Kidney (tissue), 14 donors: ENCODE measurements around the gene CCDC192. TPM values are rescaled to one million over a fixed set of nuclear protein-coding genes. Genes with fewer than 3 reads are reported as not detected.

Experiments
- DNase-seq, 5 donors: peaks; one replicate each; pipeline ENCODE4 v3.0.0-alpha.2; 2013 to 2020
- FAIRE-seq: peaks from 2 replicates; lab custom pipeline; 2012; peaks lifted over from hg19 to GRCh38; lab: Jason Lieb, UNC
- H3K27ac ChIP-seq, 2 donors: one replicate each; pipeline ENCODE4 v1.7.0; 2013; ENCODE audit warnings: low read depth in 2 of 2, low read length in 2 of 2, inconsistent platforms in 1 of 2
- H3K27me3 ChIP-seq: one replicate; pipeline ENCODE4 v1.7.1; 2013; ENCODE audit warnings: low read length, inconsistent platforms; ENCODE audit not compliant: control insufficient read depth, insufficient read depth
- H3K36me3 ChIP-seq, 3 donors: one replicate each; pipeline versions ENCODE4 v1.7.0 to v1.7.1; 2013; ENCODE audit warnings: low read length in 3 of 3, control low read depth in 1 of 3, inconsistent platforms in 1 of 3; ENCODE audit not compliant: insufficient read depth in 3 of 3, control insufficient read depth in 2 of 3
- H3K4me1 ChIP-seq, 3 donors: one replicate each; pipeline versions ENCODE4 v1.7.0 to v1.7.1; 2013; ENCODE audit warnings: low read length in 3 of 3, inconsistent platforms in 1 of 3, low read depth in 1 of 3; ENCODE audit not compliant: control insufficient read depth in 2 of 3, insufficient read depth in 2 of 3
- H3K4me3 ChIP-seq, 3 donors: one replicate each; pipeline versions ENCODE4 v1.7.0 to v1.8.1; 2013; ENCODE audit warnings: low read length in 3 of 3, control low read depth in 1 of 3, inconsistent platforms in 1 of 3
- H3K9ac ChIP-seq, 3 donors: one replicate each; pipeline versions ENCODE4 v1.7.0 to v1.7.1; 2013; ENCODE audit warnings: low read length in 3 of 3, control low read depth in 1 of 3, inconsistent platforms in 1 of 3
- H3K9me3 ChIP-seq, 3 donors: one replicate each; pipeline versions ENCODE4 v1.7.0 to v1.7.1; 2013; ENCODE audit warnings: low read length in 3 of 3, control low read depth in 1 of 3, inconsistent platforms in 1 of 3; ENCODE audit not compliant: control insufficient read depth in 2 of 3, insufficient read depth in 1 of 3
- intact Hi-C: fragments of 100-400 bp; cut with DNase I; formaldehyde crosslinking; loops from one replicate; pipeline ENCODE4 v1.11.1; 2022
- polyA plus RNA-seq: library from polyadenylated mRNA; stranded (reverse); fragments of 350-450 nt; fragmentation: Illumina TruSeq; extraction: RNeasy Lipid Tissue Mini Kit (QIAGEN cat#74804); gene quantifications from one replicate; pipeline ENCODE4 v1.2.3, GENCODE V29; 2014; ENCODE audit warnings: low read depth, low replicate concordance; ENCODE audit not compliant: insufficient read depth
- total RNA-seq: library from RNA; stranded (reverse); fragmentation: NEBNext Ultra II Directional; extraction: Animal tissue kit (Norgen Biotek cat#: 25700); gene quantifications from one replicate; pipeline ENCODE4 v1.2.1, GENCODE V29; 2021
- TF ChIP-seq, protein P1 (sequence below): IDR thresholded peaks from 3 replicates; pipeline ENCODE4 v1.5.1; 2012; ENCODE audit warnings: mild to moderate bottlenecking, moderate library complexity, borderline replicate concordance; ENCODE audit not compliant: insufficient read depth; ENCODE audit errors: extremely low read depth
- donor health status: control.
- donor health status: control.
- donor health status: control.
- donor health status: control.
- donor health status: control.
- donor health status: DM: yes; HTN: yes; CAD: no.
- donor health status: Normal renal cell carcinoma (clear cell type).

CCDC192 gene
- total and polyA plus RNA-seq, 2 donors from 2014 or later, result not detected

DNA sequence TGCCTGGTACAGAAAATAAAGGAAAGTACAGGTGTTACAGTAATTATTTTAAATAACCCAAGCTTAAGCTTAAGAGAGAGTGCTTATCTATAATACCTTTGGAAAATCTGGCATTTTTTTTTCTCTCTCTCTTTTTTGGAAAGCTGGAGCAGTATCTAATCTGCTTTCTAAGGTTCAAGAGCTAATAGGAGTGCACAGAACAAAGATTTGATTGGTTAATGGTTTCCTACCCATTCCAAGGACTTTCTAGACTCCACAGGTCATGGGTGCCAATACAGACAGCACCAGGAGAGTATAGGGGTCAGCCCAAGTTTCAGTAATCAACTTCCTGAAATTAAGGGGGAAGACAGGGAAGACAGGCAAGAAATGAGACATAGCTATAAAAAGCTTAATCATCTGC is 276.3 kb downstream of the CCDC192 start:
- TF ChIP-seq, protein P1, sequence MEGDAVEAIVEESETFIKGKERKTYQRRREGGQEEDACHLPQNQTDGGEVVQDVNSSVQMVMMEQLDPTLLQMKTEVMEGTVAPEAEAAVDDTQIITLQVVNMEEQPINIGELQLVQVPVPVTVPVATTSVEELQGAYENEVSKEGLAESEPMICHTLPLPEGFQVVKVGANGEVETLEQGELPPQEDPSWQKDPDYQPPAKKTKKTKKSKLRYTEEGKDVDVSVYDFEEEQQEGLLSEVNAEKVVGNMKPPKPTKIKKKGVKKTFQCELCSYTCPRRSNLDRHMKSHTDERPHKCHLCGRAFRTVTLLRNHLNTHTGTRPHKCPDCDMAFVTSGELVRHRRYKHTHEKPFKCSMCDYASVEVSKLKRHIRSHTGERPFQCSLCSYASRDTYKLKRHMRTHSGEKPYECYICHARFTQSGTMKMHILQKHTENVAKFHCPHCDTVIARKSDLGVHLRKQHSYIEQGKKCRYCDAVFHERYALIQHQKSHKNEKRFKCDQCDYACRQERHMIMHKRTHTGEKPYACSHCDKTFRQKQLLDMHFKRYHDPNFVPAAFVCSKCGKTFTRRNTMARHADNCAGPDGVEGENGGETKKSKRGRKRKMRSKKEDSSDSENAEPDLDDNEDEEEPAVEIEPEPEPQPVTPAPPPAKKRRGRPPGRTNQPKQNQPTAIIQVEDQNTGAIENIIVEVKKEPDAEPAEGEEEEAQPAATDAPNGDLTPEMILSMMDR, result no peak
- Histone ChIP-seq H3K4me3 (no peak overlapping the region), H3K9ac (no peak overlapping the region), H3K27me3 (no peaks in the 10 kb centered on the region), H3K36me3 (no peaks in the 10 kb centered on the region), H3K9me3 (no peaks in the 10 kb centered on the region), H3K27ac (no peak overlapping the region), H3K4me1 (no peaks in the 10 kb centered on the region)
- DNase-seq (no peak), FAIRE-seq (no peak)
- intact Hi-C loops, result no loop called here

DNA sequence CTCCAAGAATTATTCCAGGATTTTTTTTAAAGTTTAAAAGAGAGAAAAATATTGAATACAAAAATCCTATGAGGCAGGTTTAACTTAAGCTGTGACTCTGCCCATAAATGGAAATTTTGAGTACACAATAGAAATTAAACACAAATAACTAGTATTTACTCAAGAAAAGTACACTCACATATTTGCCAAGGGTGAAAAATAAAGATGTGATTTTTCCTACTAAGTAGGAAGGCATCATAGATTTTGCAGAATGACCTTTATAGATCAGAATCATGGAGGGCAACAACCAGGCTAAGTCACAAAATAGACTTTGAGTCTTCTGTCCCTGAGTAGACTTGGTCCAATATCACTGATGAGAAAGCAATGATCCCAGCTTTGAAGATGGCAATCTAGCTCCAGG is 277.7 kb downstream of the CCDC192 start:
- TF ChIP-seq, protein P1, result no peak
- no peak overlapping the region for H3K9ac ChIP-seq
- H3K4me3 ChIP-seq, result no peak overlapping the region
- intact Hi-C loops, result no loop called here
- DNase-seq (no peak), FAIRE-seq (no peak)
- H3K4me1 ChIP-seq, result no peaks in the 10 kb centered on the region
- no peak overlapping the region for H3K27ac ChIP-seq
- H3K36me3 ChIP-seq, result no peaks in the 10 kb centered on the region
- H3K9me3 ChIP-seq, result no peaks in the 10 kb centered on the region
- H3K27me3 ChIP-seq, result no peaks in the 10 kb centered on the region

DNA sequence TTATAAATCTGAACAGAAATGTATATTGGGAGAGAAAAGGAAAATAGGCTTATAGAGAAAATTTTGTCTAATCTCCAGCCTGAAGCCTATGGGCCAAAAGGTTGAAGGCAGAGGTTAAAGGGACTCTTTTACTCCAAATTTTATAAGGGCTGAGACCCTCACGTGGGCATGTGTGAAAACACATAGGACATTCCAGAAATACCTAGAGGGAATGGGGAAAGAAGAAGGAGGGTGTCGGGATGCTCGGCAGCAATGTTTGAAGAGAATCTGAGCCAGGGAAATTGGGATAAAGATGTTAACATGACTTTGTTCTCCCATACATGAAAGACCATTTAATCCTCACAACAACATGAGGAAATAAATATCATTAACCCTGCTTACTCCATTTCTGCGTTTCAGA is 278.3 kb downstream of the CCDC192 start:
- H3K4me3 ChIP-seq, result no peak overlapping the region
- intact Hi-C loops, result no loop called here
- DNase-seq, result no peak
- H3K27ac ChIP-seq, result no peak overlapping the region
- H3K4me1 ChIP-seq, result no peaks in the 10 kb centered on the region
- H3K27me3 ChIP-seq, result no peaks in the 10 kb centered on the region
- no peaks in the 10 kb centered on the region for H3K36me3 ChIP-seq
- no peak overlapping the region for H3K9ac ChIP-seq
- no peaks in the 10 kb centered on the region for H3K9me3 ChIP-seq
- no peak for FAIRE-seq
- TF ChIP-seq, protein P1, result no peak

DNA sequence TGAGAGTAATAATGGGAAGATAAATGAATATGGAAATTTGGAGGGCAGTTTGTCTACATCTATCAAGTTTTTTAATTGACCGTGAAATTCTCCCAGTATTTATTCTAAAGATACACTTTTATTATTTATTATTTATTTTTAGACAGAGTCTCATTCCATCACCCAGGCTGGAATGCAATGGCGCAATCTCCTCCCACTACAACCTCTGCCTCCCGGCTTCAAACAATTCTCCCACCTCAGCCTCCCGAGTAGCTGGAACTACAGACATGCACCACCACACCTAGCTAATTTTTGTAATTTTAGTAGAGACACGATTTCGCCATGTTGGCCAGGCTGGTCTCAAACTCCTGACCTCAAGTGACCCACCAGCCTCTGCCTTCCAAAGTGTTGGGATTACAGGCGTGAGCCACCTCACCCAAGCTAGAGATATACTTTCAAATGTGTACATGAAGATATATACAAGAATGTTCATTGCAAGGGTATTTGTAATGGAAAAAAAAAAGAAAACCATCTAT is 282.7 kb downstream of the CCDC192 start:
- no peak for FAIRE-seq
- DNase-seq, result no peak
- H3K9ac ChIP-seq, result no peak overlapping the region
- no peaks in the 10 kb centered on the region for H3K9me3 ChIP-seq
- no peak overlapping the region for H3K4me3 ChIP-seq
- intact Hi-C loops, result no loop called here
- no peaks in the 10 kb centered on the region for H3K36me3 ChIP-seq
- H3K4me1 ChIP-seq, result no peaks in the 10 kb centered on the region
- TF ChIP-seq, protein P1, result no peak
- no peak overlapping the region for H3K27ac ChIP-seq
- no peaks in the 10 kb centered on the region for H3K27me3 ChIP-seq
